DOHH2 (cell line): ENCODE measurements around the gene ANKRD7.

Source experiments
- H3F3A ChIP-seq: fragments of 200-600 bp; sonication (generic), shearing (Covaris generic); 2 replicates; pipeline ENCODE4 v1.6.0; 2016; ENCODE audit warnings: antibody characterized with exemption, mild to moderate bottlenecking; ENCODE audit not compliant: control insufficient read depth, insufficient read depth
- H3K27ac ChIP-seq: fragments of 200-600 bp; sonication (generic); 2 replicates; pipeline ENCODE4 v1.5.1; 2014; ENCODE audit warnings: low read depth, mild to moderate bottlenecking, low read length, moderate library complexity
- H3K27me3 ChIP-seq: fragments of 200-600 bp; sonication (generic); 2 replicates; pipeline ENCODE4 v1.6.1; 2014; ENCODE audit warnings: mild to moderate bottlenecking, low read length, mixed read lengths; ENCODE audit not compliant: control insufficient read depth
- H3K36me3 ChIP-seq: fragments of 200-600 bp; sonication (generic); 2 replicates; pipeline ENCODE4 v1.6.1; 2014; ENCODE audit warnings: mild to moderate bottlenecking, low read length, moderate library complexity, mixed read lengths; ENCODE audit not compliant: control insufficient read depth
- H3K4me1 ChIP-seq: fragments of 200-600 bp; sonication (generic); 2 replicates; pipeline ENCODE4 v1.6.1; 2014; ENCODE audit warnings: mild to moderate bottlenecking, low read length, mixed read lengths; ENCODE audit not compliant: control insufficient read depth
- H3K4me2 ChIP-seq: fragments of 200-600 bp; sonication (generic); 2 replicates; pipeline ENCODE4 v1.6.0; 2014; ENCODE audit warnings: mild to moderate bottlenecking, low read length, moderate library complexity
- H3K4me3 ChIP-seq: fragments of 200-600 bp; sonication (generic); 2 replicates; pipeline ENCODE4 v1.5.1; 2014; ENCODE audit warnings: mild to moderate bottlenecking, low read length, mixed read lengths
- H3K79me2 ChIP-seq: fragments of 200-600 bp; sonication (generic); 2 replicates; pipeline ENCODE4 v1.6.1; 2014; ENCODE audit warnings: mild to moderate bottlenecking, low read length, mixed read lengths; ENCODE audit not compliant: control insufficient read depth
- H3K9me2 ChIP-seq: fragments of 200-600 bp; sonication (generic); replicated peaks from 2 replicates; pipeline ENCODE4 v1.6.1; 2014; ENCODE audit warnings: mild to moderate bottlenecking, low read length, mixed read lengths; ENCODE audit not compliant: control insufficient read depth
- H3K9me3 ChIP-seq: fragments of 200-600 bp; sonication (generic); 2 replicates; pipeline ENCODE4 v1.6.1; 2014; ENCODE audit warnings: antibody characterized with exemption, low read length, mixed read lengths; ENCODE audit not compliant: control insufficient read depth, insufficient read depth
- H4K20me1 ChIP-seq: fragments of 200-600 bp; sonication (generic); 2 replicates; pipeline ENCODE4 v1.6.0; 2014; ENCODE audit warnings: low read depth, mild to moderate bottlenecking, antibody characterized with exemption, low read length, moderate library complexity; ENCODE audit not compliant: control insufficient read depth, insufficient read depth
- CTCF ChIP-seq: fragments of 200-600 bp; sonication (generic); IDR thresholded peaks from one replicate; pipeline ENCODE4 v1.5.1; 2014; ENCODE audit warnings: antibody characterized with exemption, mild to moderate bottlenecking, low read depth, low read length; ENCODE audit not compliant: poor library complexity, severe bottlenecking
- EZH2phosphoT487 ChIP-seq: fragments of 200-600 bp; sonication (generic); IDR thresholded peaks from 2 replicates; pipeline ENCODE4 v1.6.1; 2017; ENCODE audit warnings: borderline replicate concordance, mild to moderate bottlenecking, antibody characterized with exemption, low read length, moderate library complexity, mixed read lengths

The ANKRD7 gene

GRCh38 chr7:118182593-118183427, 41.7 kb upstream of the ANKRD7 start:
- peaks cover 20% of the 10 kb centered on the region for H4K20me1 ChIP-seq
- H3K4me2 ChIP-seq, result peak overlapping the region; percentile 68
- no peaks in the 10 kb centered on the region for H3K9me3 ChIP-seq
- H3K9me2 ChIP-seq, result no peaks in the 10 kb centered on the region
- peaks cover 42% of the 10 kb centered on the region for H3K36me3 ChIP-seq
- peak overlapping the region; percentile 75 for H3K27ac ChIP-seq
- TF ChIP-seq EZH2phosphoT487, result no peak
- no peak for TF ChIP-seq CTCF
- peak overlapping the region; percentile 88 for H3K4me3 ChIP-seq
- H3K4me1 ChIP-seq, result peaks cover 72% of the 10 kb centered on the region
- no peaks in the 10 kb centered on the region for H3K27me3 ChIP-seq
- H3F3A ChIP-seq, result peaks cover 16% of the 10 kb centered on the region
- H3K79me2 ChIP-seq, result peaks cover 57% of the 10 kb centered on the region

GRCh38 chr7:118183428-118183785, 41.1 kb upstream of the ANKRD7 start:
- H3F3A ChIP-seq, result peaks cover 16% of the 10 kb centered on the region
- peak overlapping the region; percentile 68 for H3K4me2 ChIP-seq
- H3K9me3 ChIP-seq, result no peaks in the 10 kb centered on the region
- H3K27me3 ChIP-seq, result no peaks in the 10 kb centered on the region
- peaks cover 66% of the 10 kb centered on the region for H3K4me1 ChIP-seq
- no peaks in the 10 kb centered on the region for H3K9me2 ChIP-seq
- H4K20me1 ChIP-seq, result peaks cover 24% of the 10 kb centered on the region
- H3K4me3 ChIP-seq, result peak overlapping the region; percentile 88
- H3K79me2 ChIP-seq, result peaks cover 63% of the 10 kb centered on the region
- TF ChIP-seq EZH2phosphoT487 (no peak), CTCF (no peak)
- H3K36me3 ChIP-seq, result peaks cover 48% of the 10 kb centered on the region
- peak overlapping the region; percentile 75 for H3K27ac ChIP-seq

- Histone ChIP-seq H3K79me2 (peaks cover 68% of the 10 kb centered on the region), H3K36me3 (peaks cover 54% of the 10 kb centered on the region), H4K20me1 (peaks cover 24% of the 10 kb centered on the region), H3K27ac (peak within 1 kb of the TSS; percentile 75), H3K27me3 (no peaks in the 10 kb centered on the region), H3K4me2 (peak within 1 kb of the TSS; percentile 87), H3K9me2 (no peaks in the 10 kb centered on the region), H3K4me1 (peaks cover 61% of the 10 kb centered on the region), H3K4me3 (peak within 1 kb of the TSS; percentile 88), H3F3A (peaks cover 16% of the 10 kb centered on the region), H3K9me3 (no peaks in the 10 kb centered on the region)
- TF ChIP-seq EZH2phosphoT487, result no peak
- TF ChIP-seq CTCF, result no peak
Observed at GRCh38 chr7:118183786-118184564, 40.5 kb upstream of the ANKRD7 start, which contains the start of gene LSM8. TSS of gene LSM8 (plus strand) at chr7:118184164. CDS start at chr7:118184224, 60 bp downstream.
